Caki2 (cell line): Measurements from ENCODE around the gene FOXC2. TPM values are rescaled to one million over a fixed set of nuclear protein-coding genes. Genes with fewer than 3 reads are reported as not detected.
A peak's percentile ranks its signal among the peaks of the same experiment; 100 is the strongest.
"Not testable (repeated sequence)": the region's sequence is repeated elsewhere in the genome, so short reads cannot be mapped to it uniquely, and the experiment has no call there.

Experiments used
- DNase-seq: peaks from one replicate; pipeline ENCODE4 v3.0.0-alpha.2; 2015; ENCODE audit warnings: low read depth
- in situ Hi-C: cut with HindIII; loops from 2 replicates; pipeline ENCODE4 v1.10.0; 2016; ENCODE audit warnings: low sequenced_read_pairs, low pct_unique_long_range_greater_than_20kb, mixed read lengths
- total RNA-seq: library from RNA; depleted of rRNA; stranded (reverse); fragments of >200 nt; shearing (Covaris generic); gene quantifications from 2 replicates; pipeline ENCODE4 v1.2.3, GENCODE V29; 2014; ENCODE audit warnings: low replicate concordance

Gene FOXC2
- total RNA-seq, 1 experiment from 2014 or later: 6.0 TPM

DNA sequence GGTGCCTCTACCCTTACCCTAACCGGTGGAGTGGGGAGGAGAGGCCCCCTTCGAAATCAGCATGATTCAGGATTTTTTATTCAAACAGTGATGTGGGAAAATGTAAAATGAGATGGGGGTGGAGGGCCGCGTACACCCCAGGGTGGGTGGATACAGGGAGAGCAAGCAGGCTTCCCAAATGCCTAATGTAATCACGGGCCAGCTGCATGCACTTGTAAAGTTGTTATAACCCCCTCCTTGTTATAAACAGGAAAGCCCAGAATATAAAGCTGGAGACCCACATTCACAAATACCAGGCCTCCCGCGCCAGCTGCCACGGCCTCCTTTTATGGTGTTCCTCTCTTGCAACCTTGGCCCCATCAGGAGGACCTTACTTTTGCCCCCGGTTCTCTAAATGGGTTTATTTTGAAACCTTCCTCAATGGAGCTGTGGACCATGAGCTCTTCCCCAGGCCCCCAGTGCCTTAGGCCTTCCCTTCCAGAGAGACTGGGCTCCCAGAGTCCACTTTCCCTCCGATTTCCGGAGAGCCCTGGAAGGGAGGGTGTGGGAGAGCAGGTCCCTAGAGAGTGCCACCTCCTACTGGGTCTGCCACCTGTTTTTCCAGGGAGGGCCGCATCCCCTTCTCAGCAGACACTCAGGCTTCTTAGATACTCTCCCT lies 10.8 kb downstream of the FOXC2 start:
- DNase-seq: no peak
- in situ Hi-C loops: no loop called here

DNA sequence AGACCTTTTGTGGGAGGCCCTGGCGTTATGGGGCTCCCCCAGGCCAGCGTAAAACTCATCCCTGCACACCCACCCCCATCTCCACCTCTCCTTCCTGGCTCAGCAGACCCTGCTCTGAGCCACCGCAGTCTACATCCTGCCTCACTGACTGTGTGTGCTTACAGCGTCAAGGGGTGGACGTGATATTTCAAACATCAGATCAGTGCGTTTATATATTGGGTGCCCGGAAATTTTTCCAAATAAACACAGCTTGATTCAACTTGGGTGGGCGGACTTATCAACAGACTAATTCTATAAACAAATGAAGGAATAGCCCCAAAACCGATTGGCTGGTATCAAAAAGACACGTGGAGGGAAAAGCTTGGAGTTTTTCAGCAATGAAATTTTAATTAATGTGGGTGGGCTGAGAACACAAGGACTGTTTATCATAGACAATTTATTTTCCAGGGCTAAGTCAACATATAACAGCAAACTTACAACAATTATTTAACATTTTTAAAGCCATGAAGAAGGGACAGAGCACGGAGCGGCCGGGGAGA lies 11.5 kb downstream of the FOXC2 start, which contains the start of gene FOXL1:
Gene FOXL1 (plus strand): TSS at position 489 of the 539 bp plus-strand sequence. CDS start 175 bp downstream, outside the sequence.
- DNase-seq: no peak
- in situ Hi-C loops: no loop called here

- no peak for DNase-seq
- in situ Hi-C loops: no loop called here
Measured at GRCh38 chr16:86578611-86579267, 12.1 kb downstream of the FOXC2 start.

GRCh38 chr16:86579268-86580062 lies 12.8 kb downstream of the FOXC2 start:
- in situ Hi-C loops: no loop called here
- no peak for DNase-seq

- no peak for DNase-seq
- in situ Hi-C loops: no loop called here
Measured at GRCh38 chr16:86580063-86580790, 13.6 kb downstream of the FOXC2 start.

GRCh38 chr16:86580791-86581170 lies 14.2 kb downstream of the FOXC2 start:
- DNase-seq: no peak
- in situ Hi-C loops: no loop called here

DNA sequence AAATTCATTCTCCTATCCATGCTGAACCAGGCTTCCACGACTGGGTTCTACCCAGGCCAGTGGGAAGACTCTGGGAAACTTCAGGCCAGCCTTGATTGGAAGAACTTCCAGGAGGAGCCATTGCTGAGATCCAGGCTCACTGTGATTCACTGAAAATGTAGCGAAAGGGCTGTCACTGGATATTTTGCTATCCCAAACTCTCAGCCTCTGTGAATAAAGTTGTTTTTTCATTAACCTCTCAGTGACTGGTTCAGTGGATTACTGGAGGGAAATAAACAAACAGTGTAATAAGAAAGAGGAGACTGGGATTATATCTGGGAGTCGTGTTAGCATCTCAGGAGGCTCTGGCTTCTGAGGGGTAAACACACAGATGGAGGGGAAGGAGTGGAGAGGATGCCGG lies 14.8 kb downstream of the FOXC2 start:
- in situ Hi-C loops: no loop called here
- DNase-seq: no peak

- in situ Hi-C loops: no loop called here
- DNase-seq: peak; percentile 50
Measured at GRCh38 chr16:86584071-86584685, 17.5 kb downstream of the FOXC2 start.

- in situ Hi-C loops: no loop called here
- DNase-seq: peak; percentile 69
Measured at GRCh38 chr16:86584726-86585721, 18.4 kb downstream of the FOXC2 start.

DNA sequence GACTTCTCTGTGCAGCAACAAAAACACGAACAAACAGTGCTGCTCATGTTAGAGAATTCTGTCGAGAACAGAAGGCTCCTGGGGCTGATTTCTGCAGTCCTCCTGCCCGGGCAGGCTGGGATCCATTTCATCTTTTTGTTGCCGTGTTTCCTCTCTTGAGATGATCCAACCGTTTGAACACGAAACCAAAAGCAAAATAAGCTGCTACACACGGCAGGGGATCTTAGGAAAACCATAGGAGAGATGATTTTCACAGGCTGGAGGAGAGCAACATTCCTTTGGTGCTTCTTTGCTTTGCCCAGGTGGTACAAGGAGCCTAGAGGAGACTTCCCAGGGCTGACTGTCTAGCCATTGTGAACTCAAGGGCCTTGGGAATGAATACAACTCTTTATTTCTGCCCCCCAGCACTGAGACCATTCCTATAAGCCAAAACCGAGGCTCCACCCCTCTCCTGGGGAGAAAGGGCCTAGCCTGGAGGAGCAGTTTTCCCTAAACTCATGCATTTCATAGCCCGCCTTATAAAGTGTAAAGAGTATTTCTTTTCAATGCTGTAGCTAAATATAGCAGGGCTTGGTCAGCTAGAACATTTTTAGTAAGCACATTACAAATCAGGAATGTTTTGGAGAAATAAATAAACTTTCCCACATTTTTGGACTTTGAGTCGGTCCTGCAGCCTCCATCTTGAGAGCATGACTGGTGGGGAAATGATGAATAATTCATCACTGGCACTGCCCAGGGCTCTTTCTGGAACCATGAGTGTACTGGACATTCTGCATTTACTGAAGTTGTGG lies 19.4 kb downstream of the FOXC2 start:
- no peak for DNase-seq

GRCh38 chr16:86587487-86587886 lies 20.9 kb downstream of the FOXC2 start:
- DNase-seq: no peak
- in situ Hi-C loops: no loop called here

More for the DNA sequence above, 19.4 kb downstream of the FOXC2 start:
- in situ Hi-C loops: no loop called here

- in situ Hi-C loops, DNase-seq: not testable (repeated sequence)
Measured at GRCh38 chr16:86587955-86588354, 21.3 kb downstream of the FOXC2 start.

DNA sequence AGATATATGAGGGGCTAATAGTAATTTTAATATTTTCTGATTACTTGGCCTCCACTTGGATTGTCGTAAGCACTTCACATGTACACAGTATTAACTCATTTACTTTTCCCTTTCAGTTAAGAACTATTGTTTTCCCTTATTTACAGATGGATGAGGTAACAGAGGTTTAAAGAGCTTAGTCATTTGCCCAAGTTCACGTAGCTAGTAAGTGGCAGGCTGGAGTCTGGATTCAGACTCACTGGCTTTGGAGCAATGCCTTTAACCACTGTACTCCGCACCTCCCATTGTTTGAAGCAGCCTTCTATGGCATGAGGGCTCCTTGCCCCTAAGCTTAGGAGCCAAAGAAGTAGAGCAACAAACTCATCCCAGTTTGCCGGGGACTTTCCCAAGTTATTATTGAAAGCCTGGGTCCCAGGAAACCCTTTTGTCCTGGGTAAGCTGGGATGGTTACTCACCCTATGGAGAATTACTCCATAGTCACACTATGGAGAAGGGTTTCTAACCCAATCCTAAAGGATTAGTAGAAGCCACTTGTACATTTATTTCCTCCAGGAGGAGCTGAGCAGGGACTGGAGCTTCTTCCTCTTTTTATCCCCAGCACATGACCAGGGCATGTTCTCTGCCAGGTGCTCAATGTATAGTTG lies 24.0 kb downstream of the FOXC2 start:
- in situ Hi-C loops: no loop called here
- peak; percentile 39 for DNase-seq

- in situ Hi-C loops: no loop called here
- no peak for DNase-seq
Measured at GRCh38 chr16:86591270-86591669, 24.6 kb downstream of the FOXC2 start.

- no peak for DNase-seq
- in situ Hi-C loops: no loop called here
Measured at GRCh38 chr16:86593913-86594620, 27.4 kb downstream of the FOXC2 start.
